Brain microvascular endothelial cell (primary cell): ENCODE results near the gene CYYR1.

Source experiments
- DNase-seq: peaks from one replicate; pipeline ENCODE4 v3.0.0-alpha.2; 2020
- H3K27ac ChIP-seq: fragments of 250-450 bp; sonication (Bioruptor Pico); 2 replicates; pipeline ENCODE4 v1.5.1; 2020; ENCODE audit warnings: mild to moderate bottlenecking, moderate library complexity
- H3K27me3 ChIP-seq: fragments of 250-450 bp; sonication (Bioruptor Pico); replicated peaks from 2 replicates; pipeline ENCODE4 v1.5.1; 2020; ENCODE audit warnings: mild to moderate bottlenecking
- H3K36me3 ChIP-seq: fragments of 250-450 bp; sonication (Bioruptor Pico); replicated peaks from 2 replicates; pipeline ENCODE4 v1.5.1; 2020; ENCODE audit warnings: mild to moderate bottlenecking
- H3K4me3 ChIP-seq: 2 replicates; pipeline ENCODE4 v1.5.1; 2011; ENCODE audit warnings: low read depth, mild to moderate bottlenecking, control low read depth, low read length, moderate library complexity
- in situ Hi-C: cut with HindIII; loops from 2 replicates; pipeline ENCODE4 v1.10.0; 2017; ENCODE audit warnings: low sequenced_read_pairs, low pct_ligation_motif_present
- TF ChIP-seq, protein P1 (sequence below): IDR thresholded peaks from 2 replicates; pipeline ENCODE4 v1.5.1; 2011; ENCODE audit warnings: low read depth, mild to moderate bottlenecking, moderate library complexity, low read length, control low read depth, inconsistent platforms; ENCODE audit errors: missing control alignments

CYYR1 gene

DNA sequence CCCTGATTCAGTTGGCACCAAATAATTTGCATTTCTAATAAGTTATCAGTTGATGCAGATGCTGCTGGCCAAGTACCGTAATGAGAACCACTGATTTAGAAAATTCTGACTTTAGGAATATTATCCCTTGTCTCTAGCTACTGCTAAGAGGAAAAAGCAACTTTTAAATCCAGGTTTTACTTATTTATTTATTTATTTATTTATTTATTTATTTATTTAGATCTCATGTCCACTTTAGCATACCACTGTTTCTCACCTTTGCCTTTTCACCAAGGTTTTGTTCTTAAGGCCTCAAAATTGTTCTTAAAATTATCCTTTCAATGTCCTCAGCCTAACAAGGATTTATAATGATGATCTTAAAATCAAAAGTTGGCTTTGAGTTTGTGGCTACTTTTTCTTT is 8.7 kb upstream of the CYYR1 start:
- Histone ChIP-seq H3K27me3 (no peaks in the 10 kb centered on the region), H3K4me3 (no peak overlapping the region), H3K27ac (no peak overlapping the region), H3K36me3 (no peaks in the 10 kb centered on the region)
- TF ChIP-seq, protein P1, sequence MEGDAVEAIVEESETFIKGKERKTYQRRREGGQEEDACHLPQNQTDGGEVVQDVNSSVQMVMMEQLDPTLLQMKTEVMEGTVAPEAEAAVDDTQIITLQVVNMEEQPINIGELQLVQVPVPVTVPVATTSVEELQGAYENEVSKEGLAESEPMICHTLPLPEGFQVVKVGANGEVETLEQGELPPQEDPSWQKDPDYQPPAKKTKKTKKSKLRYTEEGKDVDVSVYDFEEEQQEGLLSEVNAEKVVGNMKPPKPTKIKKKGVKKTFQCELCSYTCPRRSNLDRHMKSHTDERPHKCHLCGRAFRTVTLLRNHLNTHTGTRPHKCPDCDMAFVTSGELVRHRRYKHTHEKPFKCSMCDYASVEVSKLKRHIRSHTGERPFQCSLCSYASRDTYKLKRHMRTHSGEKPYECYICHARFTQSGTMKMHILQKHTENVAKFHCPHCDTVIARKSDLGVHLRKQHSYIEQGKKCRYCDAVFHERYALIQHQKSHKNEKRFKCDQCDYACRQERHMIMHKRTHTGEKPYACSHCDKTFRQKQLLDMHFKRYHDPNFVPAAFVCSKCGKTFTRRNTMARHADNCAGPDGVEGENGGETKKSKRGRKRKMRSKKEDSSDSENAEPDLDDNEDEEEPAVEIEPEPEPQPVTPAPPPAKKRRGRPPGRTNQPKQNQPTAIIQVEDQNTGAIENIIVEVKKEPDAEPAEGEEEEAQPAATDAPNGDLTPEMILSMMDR: no peak
- DNase-seq: no peak
- in situ Hi-C loops: no loop called here

DNA sequence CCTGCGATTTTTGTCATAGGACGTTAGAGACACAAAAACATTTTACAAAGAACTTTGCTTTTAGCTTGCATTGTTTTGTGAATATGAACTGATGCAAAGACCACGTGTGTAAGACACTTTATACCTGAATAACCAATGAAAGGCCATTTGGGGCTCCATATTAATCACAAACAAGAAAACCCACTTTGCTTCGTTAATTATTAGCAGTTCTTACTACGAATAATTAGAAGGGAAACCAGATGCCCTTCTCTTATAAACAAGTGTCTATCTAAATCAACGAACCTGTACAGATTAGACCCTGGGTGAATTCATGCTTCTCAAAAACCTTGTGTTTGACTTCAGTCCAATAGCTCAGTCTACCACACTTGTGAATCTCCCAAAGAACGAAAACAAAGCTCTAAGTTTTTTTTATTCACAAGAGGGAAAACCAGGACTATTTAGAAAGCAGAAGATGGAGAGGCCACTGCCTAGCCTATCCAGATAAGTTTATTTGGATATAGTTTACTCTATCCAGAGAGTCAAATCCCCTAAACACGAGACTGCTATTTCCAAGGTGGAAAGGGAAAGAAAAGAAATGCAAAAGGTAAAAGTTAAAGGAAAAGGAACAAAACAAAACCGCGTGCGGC is 897 bp downstream of the CYYR1 start:
- H3K4me3 ChIP-seq: peak overlapping the region; percentile 63
- DNase-seq: no peak

DNA sequence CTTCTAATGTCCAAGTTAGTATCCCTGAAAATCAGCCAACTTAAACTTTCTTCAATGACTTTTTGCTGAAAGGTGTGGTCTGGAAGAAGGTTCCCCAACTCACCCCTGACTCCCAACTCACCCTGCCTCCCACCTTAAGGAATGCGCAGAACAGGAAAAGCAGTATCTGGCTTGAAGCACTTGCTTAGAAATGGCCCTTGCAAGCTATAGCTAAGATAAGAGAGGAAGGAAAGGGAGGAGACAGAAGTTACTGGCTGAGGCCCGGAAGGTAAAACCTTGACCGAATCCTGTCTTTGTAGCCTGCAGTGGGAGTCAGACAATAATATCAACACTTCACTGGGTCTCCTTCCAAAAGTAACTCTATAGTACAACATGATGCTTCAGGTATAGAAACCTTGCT is 2.9 kb downstream of the CYYR1 start:
- no peak overlapping the region for H3K4me3 ChIP-seq
- in situ Hi-C loops: no loop called here
- no peak overlapping the region for H3K27ac ChIP-seq
- TF ChIP-seq, protein P1: no peak
- DNase-seq: no peak
- H3K27me3 ChIP-seq: peaks cover 6% of the 10 kb centered on the region
- H3K36me3 ChIP-seq: no peaks in the 10 kb centered on the region

More for the DNA sequence above, 897 bp downstream of the CYYR1 start:
- Histone ChIP-seq H3K27ac (no peak overlapping the region), H3K27me3 (peaks cover 6% of the 10 kb centered on the region), H3K36me3 (no peaks in the 10 kb centered on the region)
- TF ChIP-seq, protein P1: no peak
- in situ Hi-C loops: no loop called here

DNA sequence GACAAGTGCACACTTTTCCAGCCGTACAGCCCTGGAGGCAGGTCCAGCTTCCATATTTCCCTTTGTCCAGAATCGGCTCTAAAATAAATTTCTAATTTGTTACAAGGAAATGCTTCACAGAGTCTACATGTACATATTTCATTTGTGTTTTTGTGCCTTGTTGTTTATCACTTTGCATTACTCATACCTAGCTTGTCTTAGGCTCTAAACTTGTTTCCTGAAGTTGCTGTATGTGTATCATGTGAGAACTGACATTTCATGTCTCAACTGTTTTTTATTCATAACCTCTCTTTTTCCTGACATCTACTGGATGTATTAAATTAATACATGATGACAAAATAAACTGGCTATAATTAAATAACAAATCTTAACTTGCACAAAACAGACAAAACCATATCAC is 7.5 kb downstream of the CYYR1 start:
- Histone ChIP-seq H3K4me3 (no peak overlapping the region), H3K27ac (no peak overlapping the region)
- TF ChIP-seq, protein P1: no peak

DNA sequence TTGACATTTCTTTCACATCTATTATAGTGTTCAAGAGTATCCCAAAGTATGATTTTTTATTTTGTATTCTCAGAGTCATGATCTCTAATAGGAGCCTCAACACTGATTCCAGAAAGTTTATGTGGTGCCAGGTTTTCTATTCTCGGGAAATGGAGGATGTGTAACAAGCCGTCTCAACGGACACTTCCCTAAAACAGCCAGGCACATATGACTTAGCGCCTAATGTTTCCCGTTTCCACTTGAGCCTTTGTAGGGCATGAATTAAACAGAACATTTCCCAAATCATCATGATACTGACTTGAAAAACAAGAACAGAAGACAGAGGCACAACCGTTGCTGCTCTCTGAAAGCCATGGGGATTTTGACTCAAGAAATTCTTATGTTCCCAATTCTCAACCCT is 8.0 kb downstream of the CYYR1 start:
- in situ Hi-C loops: no loop called here
- Histone ChIP-seq H3K4me3 (no peak overlapping the region), H3K27me3 (no peaks in the 10 kb centered on the region), H3K36me3 (no peaks in the 10 kb centered on the region), H3K27ac (no peak overlapping the region)
- DNase-seq: no peak
- TF ChIP-seq, protein P1: no peak

More for the DNA sequence above, 7.5 kb downstream of the CYYR1 start:
- H3K36me3 ChIP-seq: no peaks in the 10 kb centered on the region
- no peak for DNase-seq
- in situ Hi-C loops: no loop called here
- no peaks in the 10 kb centered on the region for H3K27me3 ChIP-seq

DNA sequence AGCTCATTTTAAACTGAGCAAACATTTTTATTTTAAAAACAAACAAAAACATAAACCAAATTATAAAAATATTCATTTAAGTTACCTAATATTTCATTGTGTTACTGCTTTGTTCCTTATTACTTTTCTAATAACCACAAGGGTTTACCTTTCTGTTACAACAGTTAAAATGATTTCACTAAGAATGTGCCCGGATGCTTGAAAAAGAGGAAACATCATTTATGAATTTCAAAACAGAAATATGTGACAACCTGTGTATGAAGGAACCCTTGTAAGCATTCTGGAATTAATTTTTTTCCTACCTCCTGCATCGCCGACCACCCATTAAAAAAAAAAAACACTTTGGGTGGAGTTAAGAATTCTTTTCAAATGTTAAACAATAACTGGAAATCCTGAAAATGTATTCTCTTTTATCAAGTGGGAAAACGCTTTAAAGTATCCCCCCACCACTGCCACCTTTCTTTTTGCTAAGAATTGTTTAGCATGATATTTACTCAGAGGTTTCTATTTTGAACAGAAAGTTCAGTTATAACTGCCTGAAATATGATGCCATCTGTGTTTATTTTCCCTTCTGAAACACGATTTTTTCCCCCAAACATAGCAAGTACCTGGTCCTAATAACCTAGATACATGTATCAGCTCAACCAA is 9.1 kb downstream of the CYYR1 start:
- H3K27ac ChIP-seq: no peak overlapping the region
- H3K4me3 ChIP-seq: no peak overlapping the region
- no peak for DNase-seq
- in situ Hi-C loops: no loop called here
- no peaks in the 10 kb centered on the region for H3K27me3 ChIP-seq
- no peaks in the 10 kb centered on the region for H3K36me3 ChIP-seq
- TF ChIP-seq, protein P1: no peak
